Tibial artery (tissue), 4 donors: ENCODE results near the gene WASF2.

Experiments used
- DNase-seq, 2 donors: peaks; one replicate each; pipeline ENCODE4 v3.0.0-alpha.2; 2019
- H3K27ac ChIP-seq, 2 donors: fragments of 200-600 bp; sonication (generic) in 1 of 2; 1 replicate in 1 of 2; 2 replicates in 1 of 2; pipeline ENCODE4 v1.5.1; 2018 to 2019; ENCODE audit warnings: mild to moderate bottlenecking in 1 of 2
- H3K27me3 ChIP-seq, 2 donors: fragments of 200-600 bp; sonication (generic) in 1 of 2; one replicate each; pipeline versions ENCODE4 v1.5.1 to v1.6.0; 2016 to 2019
- H3K36me3 ChIP-seq, 3 donors: fragments of 200-600 bp; sonication (generic) in 2 of 3; one replicate each; pipeline ENCODE4 v1.5.1; 2016 to 2019; ENCODE audit warnings: mild to moderate bottlenecking in 2 of 3
- H3K4me1 ChIP-seq, 4 donors: fragments of 200-600 bp; sonication (generic) in 2 of 4; 1 replicate in 3 of 4; 2 replicates in 1 of 4; pipeline ENCODE4 v1.5.1; 2016 to 2019
- H3K4me3 ChIP-seq, 2 donors: fragments of 200-600 bp; sonication (generic) in 1 of 2; 1 replicate in 1 of 2; 2 replicates in 1 of 2; pipeline ENCODE4 v1.5.1; 2018 to 2019; ENCODE audit warnings: mild to moderate bottlenecking in 2 of 2
- H3K9me3 ChIP-seq, 3 donors: fragments of 200-600 bp; sonication (generic) in 1 of 3; one replicate each; pipeline ENCODE4 v1.5.1; 2016 to 2019
- CTCF ChIP-seq, 2 experiments: fragments of 200-600 bp in 1 of 2; fragments of 450-650 bp in 1 of 2; IDR thresholded peaks; one replicate each; pipeline ENCODE4 v1.5.1; 2017 to 2019; ENCODE audit warnings: antibody characterized with exemption in 2 of 2, mild to moderate bottlenecking in 1 of 2, moderate library complexity in 1 of 2
- intact Hi-C: fragments of 100-400 bp; cut with DNase I; formaldehyde crosslinking; loops from one replicate; pipeline ENCODE4 v1.15.0; 2023; ENCODE audit warnings: low total_unique reads

Gene WASF2

GRCh38 chr1:27513958-27514357 lies 24.0 kb upstream of the WASF2 start:
- peak overlapping the region; percentile 29 to 32 for H3K27ac ChIP-seq
- H3K9me3 ChIP-seq: no peaks in the 10 kb centered on the region
- DNase-seq: peak in 1 of 2 donors; percentile 61
- H3K4me3 ChIP-seq: no peak overlapping the region
- intact Hi-C loops: no loop called here
- H3K4me1 ChIP-seq: peaks cover 0 to 6% (median 2%) of the 10 kb centered on the region in 4 donors
- TF ChIP-seq CTCF (IDR thresholded peaks at IDR 0.05): no peak
- H3K36me3 ChIP-seq: no peaks in the 10 kb centered on the region
- no peaks in the 10 kb centered on the region for H3K27me3 ChIP-seq

- H3K4me3 ChIP-seq: no peak overlapping the region
- no peaks in the 10 kb centered on the region for H3K27me3 ChIP-seq
- no peaks in the 10 kb centered on the region for H3K36me3 ChIP-seq
- intact Hi-C loops: no loop called here
- H3K9me3 ChIP-seq: no peaks in the 10 kb centered on the region
- no peak for TF ChIP-seq CTCF (IDR thresholded peaks at IDR 0.05)
- no peak for DNase-seq
- H3K4me1 ChIP-seq: peaks cover 0 to 6% (median 2%) of the 10 kb centered on the region in 4 donors
- H3K27ac ChIP-seq: peak overlapping the region; percentile 29 to 32
Measured at GRCh38 chr1:27513528-27513927, 23.6 kb upstream of the WASF2 start.

GRCh38 chr1:27509127-27510080 lies 19.4 kb upstream of the WASF2 start:
- no peaks in the 10 kb centered on the region for H3K9me3 ChIP-seq
- DNase-seq: no peak
- intact Hi-C loops: no loop called here
- H3K27ac ChIP-seq: no peak overlapping the region
- H3K4me1 ChIP-seq: peaks cover 0 to 18% (median 16%) of the 10 kb centered on the region in 4 donors
- TF ChIP-seq CTCF (IDR thresholded peaks at IDR 0.05): no peak
- H3K27me3 ChIP-seq: no peaks in the 10 kb centered on the region
- no peaks in the 10 kb centered on the region for H3K36me3 ChIP-seq
- H3K4me3 ChIP-seq: no peak overlapping the region

- intact Hi-C loops: no loop called here
- H3K27me3 ChIP-seq: no peaks in the 10 kb centered on the region
- no peak overlapping the region for H3K4me3 ChIP-seq
- H3K9me3 ChIP-seq: no peaks in the 10 kb centered on the region
- no peaks in the 10 kb centered on the region for H3K36me3 ChIP-seq
- H3K4me1 ChIP-seq: peaks cover 0 to 26% (median 25%) of the 10 kb centered on the region in 4 donors
- no peak for DNase-seq
- no peak overlapping the region for H3K27ac ChIP-seq
- no peak for TF ChIP-seq CTCF (IDR thresholded peaks at IDR 0.05)
Measured at GRCh38 chr1:27507960-27508665, 18.1 kb upstream of the WASF2 start.

- DNase-seq: no peak
- H3K36me3 ChIP-seq: no peaks in the 10 kb centered on the region
- H3K27me3 ChIP-seq: no peaks in the 10 kb centered on the region
- no peak for TF ChIP-seq CTCF (IDR thresholded peaks at IDR 0.05)
- intact Hi-C loops: no loop called here
- peak overlapping the region in 1 of 2 donors; percentile 95 for H3K27ac ChIP-seq
- no peak overlapping the region for H3K4me3 ChIP-seq
- peaks cover 0 to 30% (median 25%) of the 10 kb centered on the region in 4 donors for H3K4me1 ChIP-seq
- H3K9me3 ChIP-seq: no peaks in the 10 kb centered on the region
Measured at GRCh38 chr1:27506703-27507102, 16.7 kb upstream of the WASF2 start.
